Stimulated activated CD8-positive, alpha-beta memory T cell treated with anti-CD3 and anti-CD28 coated beads, Interleukin-7, amount 100 ng/mL, for 4 hours (primary cell): Measurements from ENCODE around the gene GALNT4.
A peak's percentile ranks its signal among the peaks of the same experiment; 100 is the strongest.

Experiments used
- DNase-seq, 2 donors: peaks; one replicate each; pipeline ENCODE4 v3.0.0-alpha.2; 2020; ENCODE audit warnings: low read depth in 2 of 2

GALNT4 gene

DNA sequence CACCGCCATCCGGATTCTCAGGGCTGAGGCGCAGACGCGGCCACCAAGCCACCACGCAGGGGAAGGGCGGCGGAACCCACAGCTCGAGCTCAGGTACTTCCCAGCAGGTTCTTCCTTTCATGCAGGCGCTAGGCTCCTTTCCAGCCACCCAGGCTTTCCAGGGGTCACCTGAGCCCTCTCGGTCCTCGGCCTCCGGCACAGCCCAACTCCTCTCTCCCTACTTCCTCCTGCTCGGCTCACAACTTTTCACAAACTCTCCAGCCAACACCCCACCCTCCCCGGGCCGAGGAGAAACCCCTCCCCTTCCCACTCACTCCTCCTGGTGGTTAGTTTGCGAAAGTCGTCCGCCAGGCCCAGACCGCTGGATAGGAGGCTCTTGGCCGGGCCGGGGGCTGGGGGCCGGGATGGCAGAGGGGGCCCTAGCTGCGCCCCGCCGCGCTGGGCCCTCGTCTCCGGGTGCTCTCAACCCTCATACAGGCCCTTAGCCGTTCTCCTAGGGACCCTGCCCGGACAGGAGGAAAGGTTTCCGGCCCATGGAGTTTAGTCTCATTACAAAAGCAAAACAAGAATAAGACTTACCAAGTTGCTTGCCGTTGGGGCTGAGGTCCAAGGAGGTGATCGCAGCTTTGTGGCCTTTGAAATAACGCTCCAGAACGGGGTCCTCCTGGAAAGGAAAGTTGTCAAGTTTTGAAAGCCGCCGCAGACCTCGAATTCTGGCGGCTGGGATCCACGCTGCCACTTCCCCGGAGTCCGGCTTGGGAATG is at the start of gene GALNT4:
Gene GALNT4 (minus strand): TSS at position 256 of the 764 bp plus-strand sequence. CDS start 247 bp downstream, at position 9.
- DNase-seq = peak; percentile 61 to 65

DNA sequence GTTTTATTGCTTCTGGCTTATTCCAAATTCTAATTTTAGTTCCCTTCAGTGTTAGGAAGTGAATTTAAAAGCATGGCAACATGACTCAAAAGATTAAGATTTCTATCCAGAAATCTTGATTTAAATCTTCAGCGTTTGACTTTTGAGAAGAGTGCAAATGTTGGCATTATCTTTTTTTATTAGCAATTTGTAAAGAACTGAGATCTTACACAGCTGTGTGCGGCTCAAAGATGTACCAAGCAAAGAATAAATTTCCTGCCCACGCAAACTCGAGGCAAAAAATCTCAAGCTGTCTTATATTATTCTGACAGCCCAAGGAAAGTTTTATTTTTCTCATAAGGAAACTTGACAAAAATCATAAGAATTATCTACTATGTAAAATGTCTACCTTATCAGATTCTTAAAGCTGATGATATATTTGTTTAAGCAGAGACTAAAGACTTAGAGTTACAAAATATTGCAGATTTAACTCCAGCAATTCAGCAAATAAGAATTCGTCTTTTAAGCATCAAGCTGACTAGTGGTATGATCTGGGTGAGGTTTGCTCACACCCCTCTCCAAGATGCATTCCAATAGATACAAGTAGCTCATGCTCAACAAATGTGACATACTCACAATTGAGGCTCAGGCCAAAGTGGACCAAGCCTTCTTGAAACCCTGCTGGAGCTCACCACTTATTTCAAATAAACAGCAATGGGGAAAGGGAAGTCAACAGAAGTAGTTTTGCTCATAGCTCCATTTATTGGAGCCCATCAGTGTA is 48.6 kb upstream of the GALNT4 start:
- no peak for DNase-seq

DNA sequence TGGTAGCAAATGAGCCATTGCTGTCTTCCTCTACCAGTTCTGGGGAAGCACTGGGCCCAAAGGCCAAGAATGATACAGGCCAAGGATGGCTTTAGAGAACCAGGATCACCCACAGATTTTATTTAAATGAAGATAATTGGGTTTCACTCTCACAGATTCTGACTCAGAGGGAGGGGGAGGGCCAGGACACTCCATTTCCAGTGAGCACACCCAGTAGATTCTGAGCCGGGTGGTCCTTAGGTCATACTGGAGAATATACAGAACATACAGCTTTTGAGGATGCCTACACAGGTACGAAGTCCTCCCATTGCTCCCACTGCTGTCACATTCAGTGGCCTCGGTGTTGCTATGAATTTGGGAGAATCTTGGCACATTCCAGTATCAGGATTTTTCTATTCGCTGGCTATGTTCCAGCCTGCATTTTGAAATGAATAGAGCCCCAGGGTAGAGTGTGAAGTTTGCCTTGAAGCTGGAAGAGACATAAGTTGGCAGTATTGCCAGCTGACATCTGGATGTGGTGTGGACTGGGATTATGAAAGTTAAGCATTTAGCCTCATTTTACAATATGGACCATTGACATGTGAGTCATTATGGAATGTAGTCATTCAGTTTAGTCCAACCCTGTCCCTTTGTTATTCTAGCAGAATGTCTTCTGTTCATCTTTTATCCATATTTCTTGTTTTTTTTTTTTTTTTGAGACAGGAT is 47.0 kb upstream of the GALNT4 start:
- DNase-seq = no peak

DNA sequence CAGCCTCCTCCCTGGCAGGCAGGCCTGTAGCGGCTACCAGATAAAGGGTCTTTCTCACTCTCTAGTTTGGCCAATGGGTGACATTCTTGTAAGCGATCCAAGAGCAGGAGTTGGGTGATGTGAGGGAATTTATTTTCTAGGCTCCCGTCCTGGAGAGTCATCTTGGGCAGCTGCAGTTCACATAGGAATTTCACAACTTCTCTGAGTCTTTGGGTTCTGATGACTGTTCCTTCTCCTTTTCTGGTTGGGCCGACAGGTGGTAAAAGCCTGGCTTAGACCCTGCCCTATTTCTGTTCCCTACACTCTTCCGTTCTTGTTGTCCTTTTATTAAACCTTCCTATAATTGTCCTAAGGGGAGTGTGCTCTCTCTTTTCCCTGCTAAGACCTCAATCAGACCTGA is 43.9 kb upstream of the GALNT4 start:
- DNase-seq = no peak

DNA sequence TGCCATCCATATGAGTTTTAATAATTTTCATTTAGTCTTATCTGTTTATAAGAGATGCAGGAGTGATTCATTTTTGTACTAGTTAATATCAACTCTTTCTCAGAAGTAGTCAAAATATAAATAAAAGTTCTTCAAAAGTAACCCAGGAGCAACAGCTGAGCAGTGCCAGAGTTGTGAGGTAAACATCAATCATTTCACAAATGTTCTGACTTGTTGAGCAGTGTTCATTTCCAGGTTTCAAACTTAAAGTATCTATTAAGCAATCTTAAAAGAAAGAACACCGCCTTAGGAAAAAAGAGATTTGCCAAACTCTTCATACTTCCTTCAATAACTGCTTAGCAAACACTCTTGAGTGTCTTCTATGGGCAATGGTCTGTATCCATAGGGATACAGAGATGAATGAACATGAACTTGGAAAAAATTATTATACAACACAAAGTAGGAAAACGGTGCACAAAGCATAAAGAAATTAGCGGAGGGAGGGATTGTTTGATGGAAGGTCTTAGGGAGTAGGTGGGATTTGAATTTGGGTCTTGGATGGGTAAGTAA is 43.2 kb upstream of the GALNT4 start:
- no peak for DNase-seq

DNA sequence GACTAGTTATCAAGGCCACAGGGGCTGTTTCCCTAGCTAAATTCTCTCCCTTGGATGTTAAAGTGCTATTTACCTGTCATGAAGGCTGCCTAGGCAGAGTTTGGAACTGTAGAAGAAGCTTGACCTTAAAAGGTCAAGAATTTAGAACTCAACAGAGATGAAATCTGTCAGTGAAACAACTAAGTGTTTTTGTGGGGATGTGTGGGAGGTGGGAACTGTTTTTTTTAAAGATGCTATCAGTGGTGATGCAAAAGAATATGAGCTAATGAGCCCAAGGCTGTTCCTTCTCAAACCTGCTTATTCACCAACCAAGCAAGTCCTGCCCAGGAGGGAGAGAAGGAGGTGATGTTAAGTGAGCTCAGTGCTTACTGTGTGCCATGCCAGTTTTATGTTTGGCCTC is 42.0 kb upstream of the GALNT4 start:
- no peak for DNase-seq

DNA sequence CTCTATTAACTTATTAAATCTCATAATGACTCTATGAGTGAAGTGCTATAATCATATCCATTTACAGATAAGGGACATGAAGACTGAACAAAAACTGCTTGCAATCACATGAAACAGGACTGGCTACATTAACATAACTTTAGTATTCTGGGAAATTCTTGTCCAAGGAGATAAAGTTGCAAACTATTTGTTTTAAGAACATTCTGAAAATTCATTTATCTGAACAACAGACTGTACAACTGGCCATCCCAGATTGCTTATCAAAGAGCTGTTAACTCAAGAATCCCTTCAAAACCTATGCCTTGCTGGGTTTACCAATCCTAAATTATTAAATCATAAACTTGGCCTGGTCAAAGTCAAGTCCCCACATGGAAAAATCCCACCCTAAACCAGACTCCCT is 40.4 kb upstream of the GALNT4 start:
- DNase-seq = no peak

DNA sequence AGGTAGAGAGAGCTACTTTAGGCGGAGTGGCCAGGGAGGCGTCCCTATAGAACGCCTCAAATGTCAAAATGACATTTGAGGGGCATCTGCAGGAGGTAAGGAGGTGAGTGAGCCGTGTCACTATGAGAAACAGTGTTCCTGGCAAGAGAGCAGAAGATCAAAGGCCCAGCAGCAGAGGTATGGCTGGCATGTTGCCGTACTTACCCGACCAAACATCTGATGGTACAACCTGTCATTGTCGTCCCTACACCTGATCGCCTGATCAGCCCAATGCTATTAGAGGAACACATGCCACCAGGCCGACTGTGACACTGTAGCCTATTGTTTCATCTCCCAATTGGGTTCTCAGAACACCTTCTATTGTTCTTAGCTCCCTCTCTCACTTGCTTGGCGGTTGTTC is 35.2 kb upstream of the GALNT4 start:
- no peak for DNase-seq

DNA sequence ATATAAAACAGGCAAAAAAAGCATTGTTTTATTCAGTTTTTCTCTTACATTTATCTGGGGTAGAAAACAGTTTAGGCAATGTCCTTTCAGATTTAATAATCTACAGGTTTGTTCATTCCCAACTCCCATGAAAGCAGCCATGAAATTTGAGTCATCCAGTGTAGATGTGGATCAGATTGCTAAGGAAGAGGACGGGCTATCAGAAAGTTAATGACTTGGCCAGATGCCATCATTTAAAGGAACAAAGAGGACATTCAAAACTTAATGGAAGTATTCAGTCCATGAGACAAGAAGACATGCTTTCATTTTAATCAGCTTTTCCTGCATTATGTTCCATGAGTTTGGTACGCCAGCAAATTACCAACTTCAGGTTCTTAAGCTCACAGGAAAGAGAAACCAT is 32.4 kb upstream of the GALNT4 start:
- no peak for DNase-seq

DNA sequence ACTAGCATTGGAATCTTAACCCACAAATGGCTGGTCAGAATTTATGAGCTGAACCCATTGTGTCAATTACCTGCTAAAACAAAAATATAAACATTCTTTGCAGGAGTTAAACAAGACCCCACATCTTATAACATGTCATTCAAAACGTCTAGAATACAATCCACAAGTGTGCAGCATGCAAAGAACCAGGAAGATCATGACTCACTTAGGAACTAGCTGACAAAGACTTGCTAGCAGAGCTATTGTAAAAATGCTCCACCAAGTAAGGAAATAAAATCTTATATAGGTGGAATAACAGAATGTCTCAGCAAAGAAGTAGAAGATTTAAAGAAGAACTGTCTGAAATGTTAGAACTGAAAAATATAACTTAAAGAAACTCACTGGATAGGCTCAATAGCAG is 27.8 kb upstream of the GALNT4 start:
- DNase-seq = no peak

DNA sequence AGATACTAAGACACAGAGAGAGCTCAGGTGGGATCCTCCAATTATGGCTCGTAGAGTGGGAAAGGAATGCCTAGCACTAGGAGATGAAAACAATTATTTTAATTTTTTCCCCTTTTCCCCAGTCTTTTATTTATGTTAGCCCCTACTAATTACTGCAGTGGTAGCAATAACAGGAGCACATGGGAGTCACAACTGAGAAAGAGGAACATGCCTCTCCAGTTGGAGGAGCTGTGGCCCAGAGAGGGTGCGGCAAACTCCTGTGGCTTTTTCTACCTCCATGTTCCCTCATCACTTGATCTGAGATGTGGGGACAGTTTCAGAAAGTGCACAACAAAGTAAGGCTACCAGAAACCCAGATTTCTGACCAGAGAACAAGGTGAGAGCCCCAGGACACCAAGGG is 27.2 kb upstream of the GALNT4 start:
- DNase-seq = no peak

DNA sequence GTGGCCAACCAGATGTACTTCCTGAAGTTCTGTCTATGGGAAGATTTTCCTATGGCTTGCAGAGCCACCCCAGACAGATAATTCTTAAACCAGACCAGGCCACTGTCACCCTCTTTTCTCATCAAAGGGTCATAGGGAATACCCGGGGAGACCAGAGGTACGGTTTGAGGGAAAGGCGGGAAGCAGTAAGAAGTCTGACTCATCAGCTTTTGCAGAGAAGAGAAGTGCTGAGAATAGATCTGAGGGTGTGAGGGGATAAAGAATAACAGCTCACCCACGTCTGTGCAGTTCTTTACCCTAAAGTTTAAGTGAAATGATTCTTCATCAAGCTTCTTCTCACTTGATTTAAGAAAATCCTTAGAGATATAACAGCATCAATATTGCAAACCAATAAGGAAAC is 22.5 kb upstream of the GALNT4 start:
- no peak for DNase-seq

DNA sequence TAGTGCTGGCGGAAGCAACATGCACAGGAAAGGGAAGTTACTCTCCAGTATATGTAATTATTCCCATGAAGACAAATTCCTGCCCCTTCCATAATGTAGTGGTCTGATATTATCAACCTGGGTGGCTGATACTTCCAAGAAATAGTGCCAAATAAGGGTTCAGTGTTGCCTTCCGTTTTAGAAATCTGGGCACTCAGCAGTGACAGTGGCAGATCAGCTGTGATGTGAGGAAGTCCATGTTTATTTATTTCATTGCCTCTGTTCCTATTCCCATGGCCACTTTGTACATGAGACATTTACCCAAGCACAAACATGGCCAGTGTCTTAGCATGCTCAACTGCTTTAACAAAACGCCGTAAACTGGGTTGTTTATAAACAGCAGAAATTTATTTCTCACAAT is 21.6 kb upstream of the GALNT4 start:
- no peak for DNase-seq

DNA sequence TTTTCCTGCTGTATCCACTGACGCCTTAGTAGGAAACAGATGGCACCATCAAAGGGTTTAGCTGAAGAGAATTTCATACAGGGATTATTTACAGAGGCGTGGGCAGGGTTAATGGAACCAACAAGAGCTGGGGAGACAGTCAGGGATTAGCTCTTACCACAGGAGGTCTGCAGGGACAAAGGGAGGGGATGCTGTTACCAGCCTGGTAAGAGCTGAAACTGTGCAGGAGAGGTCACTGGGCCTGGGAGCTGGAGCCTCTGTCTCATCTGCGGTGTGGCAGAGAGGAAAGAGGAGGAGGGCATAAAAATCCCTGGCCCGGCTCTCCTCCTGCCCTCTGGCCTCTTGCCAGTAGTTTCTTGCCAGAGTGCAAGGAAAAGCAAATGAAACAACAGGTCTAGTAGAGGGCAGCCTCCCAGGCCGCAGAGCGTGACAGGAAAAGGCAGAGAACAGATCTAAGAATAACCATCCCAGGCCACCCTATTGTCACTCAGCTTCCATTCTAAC is 20.1 kb upstream of the GALNT4 start:
- DNase-seq = no peak

DNA sequence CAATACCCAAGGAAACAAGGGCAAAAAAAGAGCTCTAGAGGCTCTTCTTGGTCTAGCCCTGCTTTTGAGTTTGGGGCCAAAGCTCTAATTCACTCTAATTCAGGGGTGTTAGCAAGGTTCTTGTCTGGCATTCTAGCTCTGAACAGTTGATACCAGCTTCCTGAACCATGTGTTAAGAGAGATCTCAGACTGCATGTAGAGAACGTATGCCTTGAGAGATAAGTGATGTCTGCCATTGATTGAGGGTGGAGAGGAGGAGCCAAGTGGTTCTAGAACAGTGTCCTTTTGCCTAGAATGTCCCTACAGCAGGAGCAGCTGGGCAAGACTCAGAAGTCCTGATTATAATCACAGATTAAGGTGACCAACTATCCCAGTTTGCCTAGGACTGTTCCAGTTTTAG is 19.4 kb upstream of the GALNT4 start:
- no peak for DNase-seq

DNA sequence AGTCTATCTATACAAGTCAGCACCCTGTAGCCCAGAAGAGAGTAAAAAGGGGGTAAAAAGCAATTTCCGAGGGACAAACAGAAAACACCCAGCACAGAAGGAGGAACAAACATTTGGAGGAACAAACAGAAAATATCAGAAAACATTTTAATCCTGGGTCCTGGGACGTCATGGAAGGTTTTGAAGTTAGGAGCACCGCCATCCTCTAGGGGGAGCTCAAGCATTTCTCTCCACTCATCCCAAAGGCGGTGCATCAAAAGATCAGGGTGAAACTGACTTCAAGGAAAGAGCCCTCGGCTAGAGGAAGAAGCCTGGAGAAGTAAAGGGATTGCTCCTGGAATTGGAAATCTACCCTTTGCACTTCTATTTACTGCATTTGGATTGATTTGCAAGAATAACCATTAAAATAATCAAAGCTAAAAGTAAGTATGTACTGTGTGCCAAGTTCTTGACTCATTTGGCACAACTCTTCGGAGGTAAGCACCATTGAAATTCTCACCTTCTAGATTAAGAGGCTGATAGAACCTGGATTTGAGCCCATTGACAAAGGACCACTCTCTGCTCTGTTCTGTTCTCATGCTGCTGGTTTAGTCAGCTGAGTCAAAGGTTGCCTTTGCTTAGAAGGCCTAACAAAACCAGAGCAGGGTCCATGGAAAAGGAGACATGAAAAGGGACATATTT is 18.5 kb upstream of the GALNT4 start:
- DNase-seq = peak; percentile 24 to 31

DNA sequence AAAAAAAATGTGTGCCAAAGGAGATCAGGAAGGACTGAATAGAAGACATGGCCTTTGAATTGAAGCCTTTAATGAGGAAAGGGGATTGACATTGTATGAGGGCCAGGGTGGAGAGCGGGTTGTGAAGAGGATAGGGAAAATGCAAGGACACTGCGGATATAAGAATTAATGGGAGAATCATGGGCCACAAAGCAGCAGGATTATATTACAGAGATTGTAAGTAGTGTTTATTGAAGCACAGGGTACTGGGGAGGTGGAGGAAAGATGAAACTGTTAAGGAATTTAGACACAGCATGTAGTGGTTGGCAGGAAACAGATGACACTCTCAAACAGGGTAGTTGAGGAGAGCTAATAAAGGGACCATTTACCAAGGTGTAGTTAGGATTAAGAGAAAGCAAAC is 17.6 kb upstream of the GALNT4 start:
- no peak for DNase-seq

DNA sequence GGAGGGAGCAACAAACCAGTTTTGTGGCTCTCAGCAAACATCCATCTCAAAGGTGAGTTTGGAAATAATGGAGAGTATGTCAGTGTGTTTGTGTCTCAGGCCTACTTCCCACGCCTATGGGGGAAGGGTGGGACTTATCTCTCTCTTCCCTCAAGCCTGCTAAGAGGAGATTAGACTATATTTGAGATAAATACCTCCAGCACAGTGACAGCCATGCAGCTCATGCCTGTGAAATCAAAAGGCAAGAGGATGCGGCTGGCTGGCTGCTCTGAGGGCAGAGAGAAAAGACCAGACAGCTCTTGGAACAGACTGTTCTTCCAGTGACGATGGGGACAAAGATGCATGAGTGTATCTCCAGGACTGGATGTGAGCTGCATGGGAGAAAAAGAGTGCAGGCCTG is 16.0 kb upstream of the GALNT4 start:
- no peak for DNase-seq

DNA sequence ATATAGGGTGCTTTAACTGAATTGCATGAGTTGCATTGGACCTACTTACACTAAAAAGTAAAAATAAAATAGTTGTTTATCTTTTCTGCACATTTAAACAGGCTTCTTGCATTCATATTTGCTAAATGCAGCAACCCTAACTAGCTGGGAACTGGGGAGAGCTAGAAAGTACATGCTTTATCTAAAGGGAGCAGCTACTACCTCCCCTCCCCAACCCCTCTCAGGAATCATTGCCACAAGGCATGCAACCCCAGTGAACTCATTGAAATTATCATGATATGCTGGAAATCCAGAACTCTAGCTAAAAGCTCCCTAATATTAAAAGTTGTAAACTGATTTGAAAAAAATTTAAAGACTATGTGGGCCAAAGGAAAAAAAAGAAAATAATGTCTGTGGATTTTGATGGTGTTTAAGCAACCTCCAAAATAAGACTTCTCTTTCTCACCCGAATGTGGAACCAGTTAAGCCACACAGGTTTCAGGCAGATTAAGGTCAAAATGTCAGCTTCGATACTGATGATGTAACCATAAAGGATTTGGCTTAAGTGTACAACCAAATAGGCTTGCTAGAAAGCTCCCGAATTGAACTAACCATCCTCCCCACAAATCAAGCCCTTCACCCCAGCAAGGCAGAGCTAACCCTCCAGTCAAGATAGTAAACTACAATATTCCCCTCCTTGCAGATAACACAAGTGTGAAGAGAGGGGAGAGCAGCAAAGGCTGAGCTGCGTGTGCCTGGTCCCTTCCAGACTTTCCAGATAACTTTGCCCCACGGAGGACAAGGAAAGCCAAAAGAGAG is 15.0 kb upstream of the GALNT4 start:
- no peak for DNase-seq

DNA sequence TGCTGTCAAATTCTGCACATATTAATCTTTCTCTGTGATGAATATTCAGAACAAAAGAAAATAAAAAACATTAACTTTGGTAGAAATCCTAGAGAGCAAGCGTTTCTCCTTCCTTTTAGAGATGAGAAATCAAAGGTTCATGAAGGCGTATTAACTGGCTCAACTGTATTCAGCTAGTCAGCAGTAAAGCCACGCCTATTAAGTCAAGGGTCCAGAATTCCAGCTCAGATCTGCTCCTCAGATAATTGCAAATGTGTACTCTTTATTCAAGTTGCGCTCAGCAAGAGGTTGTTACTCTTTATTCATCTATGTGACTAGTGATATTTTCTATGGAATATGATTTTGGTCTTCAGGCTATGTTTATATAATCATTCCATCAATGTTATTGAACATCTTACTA is 14.3 kb upstream of the GALNT4 start:
- DNase-seq = no peak

DNA sequence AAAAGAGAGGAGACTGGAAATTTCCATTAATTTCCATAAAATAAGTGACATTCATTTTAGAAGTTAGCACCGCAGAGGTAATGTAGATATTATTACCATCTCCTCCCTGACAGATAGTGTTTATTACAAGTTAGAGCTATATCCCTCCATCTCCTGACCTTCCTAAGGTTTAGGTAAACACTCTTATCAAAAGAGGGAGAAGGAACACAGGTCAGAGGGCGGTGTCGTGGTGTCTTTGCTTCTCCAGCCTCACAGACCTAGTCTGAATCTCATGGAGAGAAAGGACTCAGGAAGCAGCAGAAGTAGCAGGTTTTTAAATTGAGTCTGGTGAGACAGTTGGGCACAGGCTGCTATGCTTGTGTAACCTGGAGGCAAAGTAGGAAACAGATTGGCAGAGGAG is 12.8 kb upstream of the GALNT4 start:
- no peak for DNase-seq
